GM12878 (cell line): ENCODE data around the gene FBN2. TPM values are rescaled to one million over a fixed set of nuclear protein-coding genes. Genes with fewer than 3 reads are reported as not detected.

Experiments used
- ATAC-seq: fragments of 200-7000 bp; cut with Tn5 transposase; 3 replicates; pipeline ENCODE4 v1.9.1; 2020; ENCODE audit warnings: mild to moderate bottlenecking, moderate library complexity
- BruUV-seq: library from RNA; stranded (reverse); fragments of 400-500 nt; replicated peaks from 2 replicates; lab custom pipeline; 2021; lab: Mats Ljungman, UMichigan
- CTCF ChIA-PET: fragments of 300-600 bp; sonication (Branson Sonifier 250); formaldehyde crosslinking; extraction: SDS; loops from one replicate; lab custom pipeline; 2021; ENCODE audit warnings: inconsistent platforms; lab: Yijun Ruan, JAX
- POLR2A ChIA-PET: fragments of 350-600 bp; formaldehyde crosslinking; extraction: SDS; loops from one replicate; lab custom pipeline; 2021; ENCODE audit warnings: inconsistent platforms; lab: Charles Lee
- RAD21 ChIA-PET: fragments of 300-600 bp; sonication (Branson Sonifier 250); formaldehyde crosslinking; loops from one replicate; lab custom pipeline; 2023; ENCODE audit warnings: antibody characterized with exemption; ENCODE audit not compliant: unreplicated experiment; lab: Charles Lee
- SMC1A ChIA-PET: fragments of 300-600 bp; sonication (Branson Sonifier 250); formaldehyde crosslinking; loops from one replicate; lab custom pipeline; 2023; ENCODE audit not compliant: unreplicated experiment, uncharacterized antibody; lab: Charles Lee
- DNase-seq: peaks from one replicate; pipeline ENCODE4 v3.0.0-alpha.2; 2011; ENCODE audit warnings: low read depth, low spot score
- FAIRE-seq: peaks from 3 replicates; lab custom pipeline; 2011; peaks lifted over from hg19 to GRCh38; lab: Jason Lieb, UNC
- H2AFZ ChIP-seq: 2 replicates; pipeline ENCODE4 v1.6.0; 2011; ENCODE audit warnings: low read depth, low read length, control low read depth; ENCODE audit not compliant: control insufficient read depth
- H3K27ac ChIP-seq: 2 replicates; pipeline ENCODE4 v1.5.1; 2011; ENCODE audit warnings: control low read depth; ENCODE audit not compliant: control insufficient read depth, insufficient read depth
- H3K27me3 ChIP-seq, 2 experiments: replicated peaks in 1 of 2; 2 replicates each; pipeline versions ENCODE4 v1.6.0 to v1.6.1; 2011; ENCODE audit warnings: low read length in 1 of 2; ENCODE audit not compliant: control insufficient read depth in 2 of 2, insufficient read depth in 2 of 2
- H3K36me3 ChIP-seq, 2 experiments: 2 replicates each; pipeline ENCODE4 v1.5.1; 2011; ENCODE audit warnings: low read length in 1 of 2; ENCODE audit not compliant: control insufficient read depth in 2 of 2, insufficient read depth in 2 of 2
- H3K4me1 ChIP-seq: 2 replicates; pipeline ENCODE4 v1.6.1; 2011; ENCODE audit warnings: mild to moderate bottlenecking, low read length, moderate library complexity, mixed read lengths; ENCODE audit not compliant: control insufficient read depth, insufficient read depth
- H3K4me2 ChIP-seq: 2 replicates; pipeline ENCODE4 v1.6.0; 2011; ENCODE audit warnings: control low read depth; ENCODE audit not compliant: control insufficient read depth, insufficient read depth
- H3K4me3 ChIP-seq: fragments of 200-600 bp; sonication (generic); 2 replicates; pipeline ENCODE4 v1.5.1; 2016
- H3K79me2 ChIP-seq: 2 replicates; pipeline ENCODE4 v1.6.0; 2011; ENCODE audit warnings: low read length; ENCODE audit not compliant: control insufficient read depth, insufficient read depth
- H3K9ac ChIP-seq: 2 replicates; pipeline ENCODE4 v1.8.0; 2011; ENCODE audit warnings: low read length, control low read depth, mixed read lengths; ENCODE audit not compliant: control insufficient read depth, insufficient read depth
- H3K9me3 ChIP-seq: replicated peaks from 3 replicates; pipeline ENCODE4 v1.5.1; 2011; ENCODE audit warnings: mild to moderate bottlenecking, low read length; ENCODE audit not compliant: control insufficient read depth, insufficient read depth
- H4K20me1 ChIP-seq: 2 replicates; pipeline ENCODE4 v1.6.0; 2011; ENCODE audit not compliant: control insufficient read depth, insufficient read depth
- CHD4 ChIP-seq: fragments of 200-600 bp; sonication (generic); IDR thresholded peaks from 2 replicates; pipeline ENCODE4 v1.6.1; 2016; ENCODE audit warnings: mild to moderate bottlenecking
- CREM ChIP-seq: IDR thresholded peaks from 2 replicates; pipeline ENCODE4 v1.6.1; 2014; ENCODE audit warnings: antibody characterized with exemption, low read depth
- EGR1 ChIP-seq, 2 experiments: IDR thresholded peaks; 1 replicate in 1 of 2; 2 replicates in 1 of 2; pipeline ENCODE4 v1.6.1; 2011 to 2012; ENCODE audit warnings: low read depth in 2 of 2, low read length in 2 of 2, borderline replicate concordance in 1 of 2, mild to moderate bottlenecking in 1 of 2, moderate library complexity in 1 of 2
- EP300 ChIP-seq, 2 experiments: fragments of 150-350 bp in 1 of 2; IDR thresholded peaks; 2 replicates each; pipeline ENCODE4 v1.6.1; 2011 to 2012; ENCODE audit warnings: low read depth in 2 of 2, low read length in 2 of 2, borderline replicate concordance in 1 of 2, improper control_type of control experiment in 1 of 2, inconsistent platforms in 1 of 2; ENCODE audit not compliant: control insufficient read depth in 1 of 2
- FOXK2 ChIP-seq: fragments of 450-650 bp; IDR thresholded peaks from 2 replicates; pipeline ENCODE4 v1.6.1; 2017; ENCODE audit warnings: mild to moderate bottlenecking, moderate library complexity
- JUND ChIP-seq: IDR thresholded peaks from 2 replicates; pipeline ENCODE4 v1.6.1; 2012; ENCODE audit warnings: low read depth, mild to moderate bottlenecking, low read length, improper control_type of control experiment, moderate library complexity
- MTA3 ChIP-seq: IDR thresholded peaks from 2 replicates; pipeline ENCODE4 v1.6.1; 2012; ENCODE audit warnings: low read length, inconsistent platforms, borderline replicate concordance
- NFYB ChIP-seq: IDR thresholded peaks from 2 replicates; pipeline ENCODE4 v1.6.1; 2011; ENCODE audit warnings: low read depth, mild to moderate bottlenecking, low read length, improper control_type of control experiment, moderate library complexity; ENCODE audit not compliant: insufficient read depth
- RELA ChIP-seq: fragments of 450-650 bp; IDR thresholded peaks from 2 replicates; pipeline ENCODE4 v1.8.0; 2014; ENCODE audit warnings: borderline replicate concordance; ENCODE audit not compliant: partially characterized antibody
- RUNX3 ChIP-seq: IDR thresholded peaks from 2 replicates; pipeline ENCODE4 v1.6.1; 2012; ENCODE audit warnings: low read length, inconsistent platforms
- SIX5 ChIP-seq: IDR thresholded peaks from 2 replicates; pipeline ENCODE4 v1.6.1; 2011; ENCODE audit warnings: mild to moderate bottlenecking, low read depth, low read length, moderate library complexity; ENCODE audit not compliant: severe bottlenecking
- SP1 ChIP-seq: IDR thresholded peaks from one replicate; pipeline ENCODE4 v1.6.1; 2011; ENCODE audit warnings: low read depth, low read length
- STAT1 ChIP-seq: fragments of 450-650 bp; conservative IDR thresholded peaks from 2 replicates; pipeline ENCODE4 v1.6.1; 2014; ENCODE audit warnings: antibody characterized with exemption, mild to moderate bottlenecking
- ZZZ3 ChIP-seq: IDR thresholded peaks from 2 replicates; pipeline ENCODE4 v1.6.1; 2011; ENCODE audit warnings: low read depth; ENCODE audit not compliant: control insufficient read depth, insufficient read length
- WGBS: methylation state at CpG from one replicate; pipeline ENCODE4 v1.1.6; 2016; ENCODE audit warnings: low lambda C conversion rate; ENCODE audit not compliant: insufficient replicate concordance, insufficient coverage; ENCODE audit errors: missing lambda C conversion rate; 5-methylcytosine and 5-hydroxymethylcytosine counted together
- in situ Hi-C: fragments of 300-500 bp; cut with MboI; formaldehyde crosslinking; loops from 9 replicates; pipeline ENCODE4 v1.14.3; 2018; ENCODE audit warnings: mixed read lengths
- intact Hi-C: fragments of 100-400 bp; cut with micrococcal nuclease; formaldehyde crosslinking; loops from one replicate; pipeline ENCODE4 v1.14.2; 2022; ENCODE audit not compliant: unreplicated experiment
- polyA plus RNA-seq, 11 experiments: library from polyadenylated mRNA; depleted of rRNA in 4 of 11; unstranded in 6 of 11; stranded (reverse) in 5 of 11; fragments of >200 nt; fragmentation: Nextera tagmentation in 4 of 11; fragmentation: Illumina TruSeq in 1 of 11; extraction: Ambion mirVana in 4 of 11; extraction: Trizol in 1 of 11; gene quantifications; 1 replicate in 1 of 11; 2 replicates in 10 of 11; pipeline versions ENCODE4 v1.2.1 to v1.2.3, GENCODE V29; 2011 to 2016; ENCODE audit warnings: inconsistent platforms in 2 of 11, missing spikeins in 2 of 11, low read depth in 1 of 11
- total RNA-seq, 4 experiments: library from RNA; depleted of rRNA in 3 of 4; stranded (reverse); fragments of >200 nt in 3 of 4; fragmentation: Illumina TruSeq in 1 of 4; extraction: Trizol in 1 of 4; gene quantifications; 2 replicates each; pipeline versions ENCODE4 v1.2.1 to v1.2.3, GENCODE V29; 2013 to 2021
- TF ChIP-seq, protein P1 (sequence below): fragments of 450-650 bp; formaldehyde crosslinking; IDR thresholded peaks from 2 replicates; pipeline ENCODE4 v1.4.0; 2022; ENCODE audit warnings: mild to moderate bottlenecking, moderate library complexity

The FBN2 gene
- total and polyA plus RNA-seq, 10 of the 15 experiments (the other 5 are each of a cell fraction or from before 2014, with no cell fraction given) = 0.01 to 0.98 (median 0.10) TPM; not detected in 3

DNA sequence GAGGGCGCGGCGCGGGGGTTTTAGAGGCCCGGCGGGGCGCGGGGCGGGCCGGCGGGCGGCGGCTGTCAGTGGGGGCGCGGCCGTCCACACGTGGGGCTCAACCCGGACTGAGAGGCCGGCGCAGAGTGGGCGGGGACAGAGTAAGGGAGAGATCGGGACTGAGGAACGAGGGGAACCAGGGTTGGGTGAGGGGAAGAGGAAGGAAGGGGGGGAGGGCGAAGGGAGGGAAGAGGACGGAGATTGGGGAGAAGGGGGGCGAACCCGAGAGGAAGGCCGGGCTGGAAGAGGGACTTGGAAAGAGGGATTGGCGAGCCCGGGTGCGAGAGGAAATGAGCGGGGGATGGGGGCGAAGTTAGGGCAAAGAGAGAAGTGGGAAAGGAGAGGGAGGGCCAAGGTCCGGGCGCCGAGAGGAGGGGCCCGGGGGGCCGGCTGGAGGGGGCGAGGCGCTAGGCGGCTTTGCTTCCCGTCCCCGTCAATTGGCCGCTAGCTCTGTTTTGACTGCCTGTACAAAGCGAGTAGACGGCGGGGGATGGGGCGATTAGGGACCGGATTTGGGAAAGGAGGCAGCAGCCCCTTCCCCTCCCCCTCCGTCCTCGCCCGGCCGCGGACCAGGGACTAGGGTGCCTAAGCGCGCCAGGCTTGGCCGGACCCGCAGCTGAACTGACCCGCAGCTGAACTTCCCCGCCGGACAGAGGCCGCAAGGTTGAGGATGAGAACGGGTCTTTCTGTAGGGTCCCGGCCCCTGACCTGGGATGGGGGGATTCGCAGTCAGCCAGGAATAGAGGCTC lies 399 bp upstream of the FBN2 start:
- Histone ChIP-seq H3K79me2 (no peaks in the 10 kb centered on the region), H4K20me1 (no peaks in the 10 kb centered on the region), H3K4me2 (no peak overlapping the region), H3K27ac (no peak overlapping the region), H3K4me3 (no peak overlapping the region), H3K9ac (no peak overlapping the region), H3K9me3 (no peaks in the 10 kb centered on the region; the same call in 2 of the 3 replicates), H3K36me3 (no peaks in the 10 kb centered on the region), H3K27me3 (peaks cover 0 to 2% of the 10 kb centered on the region in 2 experiments; a peak in 3 of 4 replicates), H2AFZ (no peak overlapping the region), H3K4me1 (no peaks in the 10 kb centered on the region)
- BruUV-seq = no TSS peak
- ChIA-PET RAD21 (no interaction called here), POLR2A (no interaction called here), CTCF (no interaction called here), SMC1A (no interaction called here)
- ATAC-seq = no peak
- 19% methylated on average over 26 of the region's 65 CpGs for WGBS
- in situ Hi-C loops = no loop called here
- FAIRE-seq = no peak
- intact Hi-C loops = no loop called here
- TF ChIP-seq FOXK2 (no peak), STAT1 (no peak), ZZZ3 (no peak), CREM (no peak), EGR1 (IDR thresholded peaks at IDR 0.05; ENCODE audit: borderline replicate concordance in 1 of 2, low read depth in 2 of 2, low read length in 2 of 2) (no peak), NFYB (no peak), RELA (no peak), JUND (no peak), EP300 (IDR thresholded peaks at IDR 0.05; ENCODE audit: borderline replicate concordance in 1 of 2, control insufficient read depth in 1 of 2, low read depth in 2 of 2, low read length in 2 of 2) (no peak), MTA3 (no peak), CHD4 (no peak), RUNX3 (no peak), SIX5 (no peak), SP1 (no peak)
- TF ChIP-seq, protein P1, sequence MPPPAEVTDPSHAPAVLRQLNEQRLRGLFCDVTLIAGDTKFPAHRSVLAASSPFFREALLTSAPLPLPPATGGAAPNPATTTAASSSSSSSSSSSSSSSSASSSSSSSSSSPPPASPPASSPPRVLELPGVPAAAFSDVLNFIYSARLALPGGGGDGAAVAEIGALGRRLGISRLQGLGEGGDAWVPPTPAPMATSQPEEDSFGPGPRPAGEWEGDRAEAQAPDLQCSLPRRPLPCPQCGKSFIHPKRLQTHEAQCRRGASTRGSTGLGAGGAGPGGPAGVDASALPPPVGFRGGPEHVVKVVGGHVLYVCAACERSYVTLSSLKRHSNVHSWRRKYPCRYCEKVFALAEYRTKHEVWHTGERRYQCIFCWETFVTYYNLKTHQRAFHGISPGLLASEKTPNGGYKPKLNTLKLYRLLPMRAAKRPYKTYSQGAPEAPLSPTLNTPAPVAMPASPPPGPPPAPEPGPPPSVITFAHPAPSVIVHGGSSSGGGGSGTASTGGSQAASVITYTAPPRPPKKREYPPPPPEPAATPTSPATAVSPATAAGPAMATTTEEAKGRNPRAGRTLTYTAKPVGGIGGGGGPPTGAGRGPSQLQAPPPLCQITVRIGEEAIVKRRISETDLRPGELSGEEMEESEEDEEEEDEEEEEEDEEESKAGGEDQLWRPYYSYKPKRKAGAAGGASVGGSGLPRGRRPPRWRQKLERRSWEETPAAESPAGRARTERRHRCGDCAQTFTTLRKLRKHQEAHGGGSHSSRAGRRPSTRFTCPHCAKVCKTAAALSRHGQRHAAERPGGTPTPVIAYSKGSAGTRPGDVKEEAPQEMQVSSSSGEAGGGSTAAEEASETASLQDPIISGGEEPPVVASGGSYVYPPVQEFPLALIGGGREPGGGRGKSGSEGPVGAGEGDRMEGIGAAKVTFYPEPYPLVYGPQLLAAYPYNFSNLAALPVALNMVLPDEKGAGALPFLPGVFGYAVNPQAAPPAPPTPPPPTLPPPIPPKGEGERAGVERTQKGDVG (CRISPR knock-in tag) = no peak
- no peak for DNase-seq
